GM12878 (cell line): ENCODE measurements around the gene GPRC5C. TPM values are rescaled to one million over a fixed set of nuclear protein-coding genes. Genes with fewer than 3 reads are reported as not detected.

Experiments
- ATAC-seq: fragments of 200-7000 bp; cut with Tn5 transposase; 3 replicates; pipeline ENCODE4 v1.9.1; 2020; ENCODE audit warnings: mild to moderate bottlenecking, moderate library complexity
- BruUV-seq: library from RNA; stranded (reverse); fragments of 400-500 nt; replicated peaks from 2 replicates; lab custom pipeline; 2021; lab: Mats Ljungman, UMichigan
- CTCF ChIA-PET: fragments of 300-600 bp; sonication (Branson Sonifier 250); formaldehyde crosslinking; extraction: SDS; loops from one replicate; lab custom pipeline; 2021; ENCODE audit warnings: inconsistent platforms; lab: Yijun Ruan, JAX
- POLR2A ChIA-PET: fragments of 350-600 bp; formaldehyde crosslinking; extraction: SDS; loops from one replicate; lab custom pipeline; 2021; ENCODE audit warnings: inconsistent platforms; lab: Charles Lee
- RAD21 ChIA-PET: fragments of 300-600 bp; sonication (Branson Sonifier 250); formaldehyde crosslinking; loops from one replicate; lab custom pipeline; 2023; ENCODE audit warnings: antibody characterized with exemption; ENCODE audit not compliant: unreplicated experiment; lab: Charles Lee
- SMC1A ChIA-PET: fragments of 300-600 bp; sonication (Branson Sonifier 250); formaldehyde crosslinking; loops from one replicate; lab custom pipeline; 2023; ENCODE audit not compliant: unreplicated experiment, uncharacterized antibody; lab: Charles Lee
- DNase-seq: peaks from one replicate; pipeline ENCODE4 v3.0.0-alpha.2; 2011; ENCODE audit warnings: low read depth, low spot score
- FAIRE-seq: peaks from 3 replicates; lab custom pipeline; 2011; peaks lifted over from hg19 to GRCh38; lab: Jason Lieb, UNC
- H2AFZ ChIP-seq: 2 replicates; pipeline ENCODE4 v1.6.0; 2011; ENCODE audit warnings: low read depth, low read length, control low read depth; ENCODE audit not compliant: control insufficient read depth
- H3K27ac ChIP-seq: 2 replicates; pipeline ENCODE4 v1.5.1; 2011; ENCODE audit warnings: control low read depth; ENCODE audit not compliant: control insufficient read depth, insufficient read depth
- H3K27me3 ChIP-seq, 2 experiments: replicated peaks in 1 of 2; 2 replicates each; pipeline versions ENCODE4 v1.6.0 to v1.6.1; 2011; ENCODE audit warnings: low read length in 1 of 2; ENCODE audit not compliant: control insufficient read depth in 2 of 2, insufficient read depth in 2 of 2
- H3K36me3 ChIP-seq, 2 experiments: 2 replicates each; pipeline ENCODE4 v1.5.1; 2011; ENCODE audit warnings: low read length in 1 of 2; ENCODE audit not compliant: control insufficient read depth in 2 of 2, insufficient read depth in 2 of 2
- H3K4me1 ChIP-seq: 2 replicates; pipeline ENCODE4 v1.6.1; 2011; ENCODE audit warnings: mild to moderate bottlenecking, low read length, moderate library complexity, mixed read lengths; ENCODE audit not compliant: control insufficient read depth, insufficient read depth
- H3K4me2 ChIP-seq: 2 replicates; pipeline ENCODE4 v1.6.0; 2011; ENCODE audit warnings: control low read depth; ENCODE audit not compliant: control insufficient read depth, insufficient read depth
- H3K4me3 ChIP-seq: fragments of 200-600 bp; sonication (generic); 2 replicates; pipeline ENCODE4 v1.5.1; 2016
- H3K79me2 ChIP-seq: 2 replicates; pipeline ENCODE4 v1.6.0; 2011; ENCODE audit warnings: low read length; ENCODE audit not compliant: control insufficient read depth, insufficient read depth
- H3K9ac ChIP-seq: 2 replicates; pipeline ENCODE4 v1.8.0; 2011; ENCODE audit warnings: low read length, control low read depth, mixed read lengths; ENCODE audit not compliant: control insufficient read depth, insufficient read depth
- H3K9me3 ChIP-seq: replicated peaks from 3 replicates; pipeline ENCODE4 v1.5.1; 2011; ENCODE audit warnings: mild to moderate bottlenecking, low read length; ENCODE audit not compliant: control insufficient read depth, insufficient read depth
- H4K20me1 ChIP-seq: 2 replicates; pipeline ENCODE4 v1.6.0; 2011; ENCODE audit not compliant: control insufficient read depth, insufficient read depth
- EP300 ChIP-seq, 2 experiments: fragments of 150-350 bp in 1 of 2; IDR thresholded peaks; 2 replicates each; pipeline ENCODE4 v1.6.1; 2011 to 2012; ENCODE audit warnings: low read depth in 2 of 2, low read length in 2 of 2, borderline replicate concordance in 1 of 2, improper control_type of control experiment in 1 of 2, inconsistent platforms in 1 of 2; ENCODE audit not compliant: control insufficient read depth in 1 of 2
- ETV6 ChIP-seq, 2 experiments: fragments of 450-650 bp in 1 of 2; IDR thresholded peaks in 1 of 2; conservative IDR thresholded peaks in 1 of 2; 2 replicates each; pipeline ENCODE4 v1.6.1; 2014; ENCODE audit warnings: antibody characterized with exemption in 1 of 2, borderline replicate concordance in 1 of 2, low read depth in 1 of 2, mild to moderate bottlenecking in 1 of 2, moderate library complexity in 1 of 2
- NR2C2 ChIP-seq: IDR thresholded peaks from 2 replicates; pipeline ENCODE4 v1.6.1; 2011; ENCODE audit warnings: borderline replicate concordance, low read depth; ENCODE audit not compliant: control insufficient read depth, insufficient read length
- ZBTB40 ChIP-seq: fragments of 450-650 bp; IDR thresholded peaks from 2 replicates; pipeline ENCODE4 v1.6.1; 2016; ENCODE audit warnings: mild to moderate bottlenecking, moderate library complexity, borderline replicate concordance
- WGBS: methylation state at CpG from one replicate; pipeline ENCODE4 v1.1.6; 2016; ENCODE audit warnings: low lambda C conversion rate; ENCODE audit not compliant: insufficient replicate concordance, insufficient coverage; ENCODE audit errors: missing lambda C conversion rate; 5-methylcytosine and 5-hydroxymethylcytosine counted together
- in situ Hi-C: fragments of 300-500 bp; cut with MboI; formaldehyde crosslinking; loops from 9 replicates; pipeline ENCODE4 v1.14.3; 2018; ENCODE audit warnings: mixed read lengths
- intact Hi-C: fragments of 100-400 bp; cut with micrococcal nuclease; formaldehyde crosslinking; loops from one replicate; pipeline ENCODE4 v1.14.2; 2022; ENCODE audit not compliant: unreplicated experiment
- polyA plus RNA-seq, 11 experiments: library from polyadenylated mRNA; depleted of rRNA in 4 of 11; unstranded in 6 of 11; stranded (reverse) in 5 of 11; fragments of >200 nt; fragmentation: Nextera tagmentation in 4 of 11; fragmentation: Illumina TruSeq in 1 of 11; extraction: Ambion mirVana in 4 of 11; extraction: Trizol in 1 of 11; gene quantifications; 1 replicate in 1 of 11; 2 replicates in 10 of 11; pipeline versions ENCODE4 v1.2.1 to v1.2.3, GENCODE V29; 2011 to 2016; ENCODE audit warnings: inconsistent platforms in 2 of 11, missing spikeins in 2 of 11, low read depth in 1 of 11
- total RNA-seq, 4 experiments: library from RNA; depleted of rRNA in 3 of 4; stranded (reverse); fragments of >200 nt in 3 of 4; fragmentation: Illumina TruSeq in 1 of 4; extraction: Trizol in 1 of 4; gene quantifications; 2 replicates each; pipeline versions ENCODE4 v1.2.1 to v1.2.3, GENCODE V29; 2013 to 2021

Gene GPRC5C
- total and polyA plus RNA-seq, 10 of the 15 experiments (the other 5 are each of a cell fraction or from before 2014, with no cell fraction given), result 0.04 to 1.3 (median 0.36) TPM; not detected in 2

- TF ChIP-seq EP300 (IDR thresholded peaks at IDR 0.05; ENCODE audit: borderline replicate concordance in 1 of 2, control insufficient read depth in 1 of 2, low read depth in 2 of 2, low read length in 2 of 2), result no peak
- no peak for TF ChIP-seq ETV6 (conservative IDR thresholded peaks at IDR 0.05 in 1 of 2, IDR thresholded peaks at IDR 0.05 in 1 of 2; ENCODE audit: borderline replicate concordance in 1 of 2, low read depth in 1 of 2)
- TF ChIP-seq ZBTB40, result no peak
- TF ChIP-seq NR2C2, result no peak
- Histone ChIP-seq H3K27me3 (no peaks in the 10 kb centered on the region), H3K4me3 (no peak overlapping the region), H4K20me1 (no peaks in the 10 kb centered on the region), H2AFZ (no peak overlapping the region), H3K4me2 (no peak overlapping the region), H3K9ac (no peak overlapping the region), H3K4me1 (peaks cover 4% of the 10 kb centered on the region; the same call in 1 of the 2 replicates), H3K79me2 (no peaks in the 10 kb centered on the region), H3K36me3 (no peaks in the 10 kb centered on the region), H3K9me3 (no peaks in the 10 kb centered on the region), H3K27ac (no peak overlapping the region)
- intact Hi-C loops (loop anchor here (5.0 kb wide), 1 partner anchor 37 kb away; no protein-coding TSS in a partner anchor), in situ Hi-C loops (no loop called here)
- POLR2A ChIA-PET, result no interaction called here
- SMC1A ChIA-PET, result no interaction called here
- no TSS peak for BruUV-seq
- FAIRE-seq (no peak), DNase-seq (no peak), ATAC-seq (no peak)
- 68% methylated on average over 10 of the region's 10 CpGs for WGBS
- RAD21 ChIA-PET, result no interaction called here
- CTCF ChIA-PET, result interaction anchor here (1.1 kb wide), 1 partner anchor 19 kb away, joined by 3 read pairs; no protein-coding TSS in a partner anchor
Observed at GRCh38 chr17:74419928-74420411, 11.9 kb upstream of the GPRC5C start.
